Forelimb muscle (tissue), 1 donor: ENCODE results near the gene UBE4A. TPM values are rescaled to one million over a fixed set of nuclear protein-coding genes. Genes with fewer than 3 reads are reported as not detected.

Experiments
- DNase-seq: peaks from one replicate; pipeline ENCODE4 v3.0.0-alpha.2; 2013; ENCODE audit warnings: low read depth
- polyA plus RNA-seq: library from polyadenylated mRNA; unstranded; fragments of 120-200 nt; gene quantifications from one replicate; pipeline ENCODE4 v1.2.1, GENCODE V29; 2013; ENCODE audit not compliant: insufficient read length

UBE4A gene, protein sequence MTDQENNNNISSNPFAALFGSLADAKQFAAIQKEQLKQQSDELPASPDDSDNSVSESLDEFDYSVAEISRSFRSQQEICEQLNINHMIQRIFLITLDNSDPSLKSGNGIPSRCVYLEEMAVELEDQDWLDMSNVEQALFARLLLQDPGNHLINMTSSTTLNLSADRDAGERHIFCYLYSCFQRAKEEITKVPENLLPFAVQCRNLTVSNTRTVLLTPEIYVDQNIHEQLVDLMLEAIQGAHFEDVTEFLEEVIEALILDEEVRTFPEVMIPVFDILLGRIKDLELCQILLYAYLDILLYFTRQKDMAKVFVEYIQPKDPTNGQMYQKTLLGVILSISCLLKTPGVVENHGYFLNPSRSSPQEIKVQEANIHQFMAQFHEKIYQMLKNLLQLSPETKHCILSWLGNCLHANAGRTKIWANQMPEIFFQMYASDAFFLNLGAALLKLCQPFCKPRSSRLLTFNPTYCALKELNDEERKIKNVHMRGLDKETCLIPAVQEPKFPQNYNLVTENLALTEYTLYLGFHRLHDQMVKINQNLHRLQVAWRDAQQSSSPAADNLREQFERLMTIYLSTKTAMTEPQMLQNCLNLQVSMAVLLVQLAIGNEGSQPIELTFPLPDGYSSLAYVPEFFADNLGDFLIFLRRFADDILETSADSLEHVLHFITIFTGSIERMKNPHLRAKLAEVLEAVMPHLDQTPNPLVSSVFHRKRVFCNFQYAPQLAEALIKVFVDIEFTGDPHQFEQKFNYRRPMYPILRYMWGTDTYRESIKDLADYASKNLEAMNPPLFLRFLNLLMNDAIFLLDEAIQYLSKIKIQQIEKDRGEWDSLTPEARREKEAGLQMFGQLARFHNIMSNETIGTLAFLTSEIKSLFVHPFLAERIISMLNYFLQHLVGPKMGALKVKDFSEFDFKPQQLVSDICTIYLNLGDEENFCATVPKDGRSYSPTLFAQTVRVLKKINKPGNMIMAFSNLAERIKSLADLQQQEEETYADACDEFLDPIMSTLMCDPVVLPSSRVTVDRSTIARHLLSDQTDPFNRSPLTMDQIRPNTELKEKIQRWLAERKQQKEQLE
- polyA plus RNA-seq, result 21.2 TPM

DNA sequence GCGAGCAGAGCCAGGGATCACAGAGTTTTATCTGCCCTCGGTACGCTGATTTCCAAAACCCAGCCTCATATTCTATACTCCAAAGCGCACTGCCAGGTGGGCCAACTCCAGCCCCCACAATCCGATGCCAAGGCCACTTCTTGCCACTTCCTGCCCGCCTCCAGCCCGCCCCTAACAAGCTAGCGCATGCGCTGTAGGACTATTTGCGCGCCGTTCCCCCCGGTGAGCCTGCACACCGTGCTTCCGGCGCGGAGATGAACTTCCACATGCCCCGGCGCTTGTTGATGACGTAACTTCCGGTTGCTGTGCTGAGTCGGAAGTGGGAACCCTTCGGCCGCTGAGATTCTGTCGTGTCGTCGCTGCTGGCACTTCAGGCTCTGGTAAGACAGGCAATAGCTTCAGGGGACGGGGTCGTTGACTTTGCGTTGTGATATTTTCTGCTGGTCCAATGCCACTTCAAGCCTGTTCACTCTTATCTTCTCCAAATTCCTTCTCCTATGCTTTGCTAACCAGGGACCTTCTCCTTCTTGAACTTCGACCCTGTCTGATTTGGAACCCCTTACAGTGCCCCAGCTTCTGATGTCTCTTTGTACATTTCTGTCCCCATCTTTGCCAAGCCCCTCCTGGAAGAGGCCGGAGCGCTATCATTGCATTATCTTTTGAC lies at the start of gene UBE4A:
TSS of gene UBE4A (plus strand) at position 306 of the 664 bp plus-strand sequence. CDS start 5,481 bp downstream, outside the sequence.
- DNase-seq, result peak; percentile 93

DNA sequence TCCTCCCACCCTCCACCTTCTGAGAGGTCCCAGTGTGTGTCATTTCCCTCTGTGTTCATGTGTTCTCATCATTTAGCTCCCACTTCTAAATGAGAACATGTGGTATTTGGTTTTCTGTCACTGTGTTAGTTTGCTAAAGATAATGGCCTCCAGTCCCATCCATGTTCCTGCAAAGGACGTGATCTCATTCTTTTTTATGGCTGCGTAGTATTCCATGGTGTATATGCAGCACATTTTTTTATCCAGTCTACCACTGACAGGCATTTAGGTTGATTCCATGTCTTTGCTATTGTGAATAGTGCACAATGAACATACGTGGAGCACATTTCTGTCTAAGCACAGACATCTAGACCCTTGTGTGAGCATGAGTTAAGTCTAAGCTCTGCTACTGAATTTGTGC lies 49.1 kb upstream of the UBE4A start:
- DNase-seq, result no peak

DNA sequence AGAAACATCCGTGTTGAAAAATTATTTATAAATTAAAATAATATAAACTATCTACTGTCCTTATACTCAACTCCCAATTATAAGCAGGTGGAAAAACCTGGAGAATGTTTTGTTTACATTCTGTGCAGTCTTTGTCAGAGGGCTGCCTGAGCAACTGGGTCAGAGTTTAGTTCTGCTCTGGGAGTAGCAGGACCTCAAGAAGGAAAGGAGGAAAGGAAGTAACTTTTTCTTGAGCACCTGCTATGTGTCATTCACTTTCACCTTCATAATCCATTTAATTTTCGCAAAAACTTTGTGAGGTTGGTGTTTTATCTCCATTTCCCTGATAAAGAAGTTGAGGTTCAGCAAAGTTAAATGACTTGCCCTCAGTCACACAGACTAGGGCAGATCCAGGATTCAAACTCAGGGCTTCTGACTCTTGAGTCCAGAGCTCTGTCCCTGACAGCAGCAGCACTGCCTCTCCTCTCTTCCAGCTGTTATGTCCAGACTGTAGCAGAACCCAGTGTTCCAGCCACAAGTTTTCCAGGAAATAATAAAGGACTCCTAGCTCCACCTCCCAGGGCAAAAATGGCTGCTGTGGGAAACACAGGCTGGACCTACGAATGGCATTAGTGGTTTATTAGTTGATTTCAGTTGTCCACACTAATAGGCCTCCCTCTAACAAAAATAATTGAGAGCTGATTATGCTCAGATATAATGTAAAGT lies 48.5 kb upstream of the UBE4A start:
- DNase-seq, result no peak

DNA sequence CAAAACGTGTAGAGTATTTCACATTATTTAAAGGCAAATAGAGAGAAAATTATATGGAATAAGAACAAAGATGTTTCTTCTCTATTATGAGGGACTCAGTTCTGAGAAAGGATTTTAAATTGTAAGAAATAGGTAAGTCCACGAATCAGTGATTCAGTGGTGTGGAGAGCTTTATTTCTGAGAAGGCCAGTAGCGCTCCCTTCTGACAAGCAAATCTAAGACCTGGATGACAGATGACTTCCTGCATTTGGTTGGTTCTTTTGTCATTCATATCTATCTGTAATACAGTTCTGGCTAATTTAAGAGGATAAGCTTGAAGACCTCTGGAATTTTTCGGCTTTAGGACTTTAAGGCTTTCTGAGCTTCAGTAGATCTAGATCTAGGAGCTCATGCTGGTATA lies 47.9 kb upstream of the UBE4A start:
- no peak for DNase-seq

DNA sequence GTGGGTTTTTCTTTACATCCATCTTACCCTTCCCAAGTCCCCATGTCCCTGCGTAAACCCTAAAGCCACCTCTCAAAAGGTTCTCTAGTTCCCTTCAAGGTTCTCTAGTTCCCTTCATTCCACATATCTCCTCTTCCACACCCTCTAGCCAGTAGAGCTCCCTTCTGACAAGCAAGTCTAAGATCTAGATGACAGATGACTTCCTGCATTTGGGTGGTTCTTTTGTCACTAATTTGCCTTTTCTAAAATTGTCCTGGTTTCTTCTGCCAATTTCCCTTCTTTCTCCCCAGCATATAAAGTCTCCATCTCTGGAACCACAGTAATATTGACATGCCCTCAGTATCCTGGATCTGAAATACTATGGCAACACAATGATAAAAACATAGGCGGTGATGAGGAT lies 47.1 kb upstream of the UBE4A start:
- DNase-seq, result no peak

DNA sequence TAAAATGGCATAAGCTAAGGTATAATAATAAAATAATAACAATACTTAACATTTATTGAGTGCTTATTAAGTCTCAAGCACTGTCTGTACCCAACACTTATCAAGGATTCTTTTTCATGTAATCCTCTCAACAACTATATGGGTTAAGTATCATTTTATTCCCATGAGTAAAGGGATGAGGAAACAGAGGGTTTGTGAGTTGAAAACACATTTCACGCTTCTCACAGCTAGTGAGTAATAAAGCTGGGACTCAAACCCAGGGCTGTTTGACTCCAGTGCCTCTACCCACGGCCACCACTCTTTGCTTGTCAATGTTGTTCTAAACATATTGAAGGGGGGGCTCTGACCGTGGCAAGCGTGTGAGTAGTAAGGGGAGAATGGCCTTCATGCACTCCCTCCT lies 46.2 kb upstream of the UBE4A start:
- DNase-seq, result no peak

DNA sequence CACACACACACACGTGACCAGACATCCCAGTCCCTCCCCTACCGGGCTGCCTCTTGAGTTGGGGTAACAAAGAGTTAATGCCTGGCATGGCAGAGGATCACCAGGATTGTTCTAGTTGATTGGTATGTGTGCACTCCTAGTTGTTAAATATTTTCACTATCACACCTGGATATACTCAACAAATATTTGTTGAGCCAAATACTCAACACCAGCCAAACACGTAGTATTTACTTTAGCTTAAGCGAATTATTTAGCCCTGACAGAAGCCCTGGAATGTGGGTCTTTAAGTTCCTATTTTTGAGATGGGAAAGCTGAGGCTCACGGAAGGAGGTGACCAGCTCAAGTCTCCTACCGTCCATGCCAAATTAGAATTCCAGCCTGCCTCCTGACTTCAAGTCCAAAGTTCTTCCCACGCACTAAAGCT lies 44.4 kb upstream of the UBE4A start:
- DNase-seq, result no peak

DNA sequence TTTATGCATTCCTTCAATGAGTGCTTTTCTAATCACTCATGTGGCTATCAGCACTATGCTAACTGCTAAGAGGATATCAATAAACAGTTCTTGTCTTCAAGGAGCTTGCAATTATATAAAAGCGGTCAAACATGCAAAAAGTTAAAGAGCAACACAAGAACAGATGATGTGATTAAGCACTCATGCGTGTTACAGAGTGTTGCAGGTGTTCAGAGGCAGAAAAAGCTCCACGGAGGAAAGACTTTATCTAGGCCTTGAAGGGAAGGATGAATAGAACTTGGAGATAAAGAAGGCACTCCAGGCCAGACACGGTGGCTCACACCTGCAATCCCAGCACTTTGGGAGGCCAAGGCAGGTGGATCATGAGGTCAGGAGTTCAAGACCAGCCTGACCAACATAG lies 41.3 kb upstream of the UBE4A start:
- DNase-seq, result no peak

DNA sequence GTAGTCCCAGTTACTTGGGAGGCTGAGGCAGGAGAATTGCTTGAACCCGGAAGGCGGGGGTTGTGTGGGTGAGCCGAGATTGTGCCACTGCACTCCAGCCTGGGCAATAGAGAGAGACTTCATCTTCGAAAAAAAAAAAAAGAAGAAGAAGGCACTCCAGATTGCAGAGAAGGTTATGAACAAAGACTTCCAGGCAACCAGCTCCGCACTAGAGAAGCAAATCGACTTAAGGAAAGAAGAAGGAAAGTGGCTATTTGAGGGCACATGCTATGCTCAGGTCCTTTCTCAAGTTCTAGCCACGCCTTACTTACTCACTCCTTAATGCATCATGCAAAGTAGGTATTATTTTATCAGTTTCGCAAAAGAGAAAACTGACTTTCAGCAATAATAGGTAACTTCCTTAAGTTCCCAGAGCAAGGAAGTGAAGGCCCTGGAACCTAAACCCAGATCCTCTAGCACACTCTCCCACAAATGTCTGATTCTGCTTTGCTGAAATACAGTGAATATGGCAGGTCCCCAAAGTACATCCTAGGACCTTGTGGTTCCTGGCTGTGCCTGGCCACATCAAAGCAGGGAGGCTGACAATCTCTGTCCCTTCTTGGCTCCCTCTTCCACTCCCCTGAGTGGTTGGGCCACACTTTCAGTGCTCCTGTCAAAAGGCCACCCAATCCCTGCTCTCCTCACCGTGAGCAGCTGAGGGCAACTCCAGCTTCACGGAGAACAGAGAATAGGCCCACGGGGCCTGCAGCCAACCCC lies 40.6 kb upstream of the UBE4A start:
- no peak for DNase-seq

DNA sequence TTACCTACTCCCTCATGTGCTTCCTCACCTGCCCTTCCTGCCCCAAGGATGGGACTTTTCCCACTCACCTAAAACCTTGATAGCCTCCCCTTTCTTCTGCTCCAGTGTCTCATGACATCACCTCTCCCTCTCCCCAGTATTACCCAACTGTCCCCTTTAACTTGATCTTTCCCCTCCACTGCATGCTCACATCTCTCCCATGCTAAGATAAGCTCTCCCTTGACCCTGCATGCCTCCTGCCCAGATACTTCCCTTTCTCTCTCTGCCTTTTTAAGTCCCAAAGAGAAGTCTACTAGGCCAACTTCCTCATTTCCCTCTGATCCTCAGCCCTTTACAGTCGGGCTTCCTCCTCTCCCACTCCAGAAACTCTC lies 40.1 kb upstream of the UBE4A start:
- no peak for DNase-seq

DNA sequence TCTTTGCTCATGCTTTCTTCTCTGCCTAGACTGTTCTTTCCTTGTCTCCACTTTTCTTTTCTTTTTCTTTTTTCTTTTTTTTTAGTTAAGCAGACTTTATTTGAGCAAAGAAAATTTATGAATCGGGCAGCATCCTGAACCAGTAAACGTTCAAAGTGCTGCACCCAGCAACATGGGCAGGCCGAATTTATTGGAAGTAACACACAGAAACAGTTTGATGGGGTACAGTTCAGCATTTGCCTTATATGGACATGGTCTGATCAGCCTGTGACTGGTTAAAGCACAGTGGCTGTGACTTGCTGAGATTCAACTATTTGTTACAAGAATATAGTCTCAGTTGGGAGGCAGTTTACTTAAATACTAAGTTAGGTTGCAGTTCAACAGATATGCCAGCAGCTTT lies 38.9 kb upstream of the UBE4A start:
- no peak for DNase-seq

DNA sequence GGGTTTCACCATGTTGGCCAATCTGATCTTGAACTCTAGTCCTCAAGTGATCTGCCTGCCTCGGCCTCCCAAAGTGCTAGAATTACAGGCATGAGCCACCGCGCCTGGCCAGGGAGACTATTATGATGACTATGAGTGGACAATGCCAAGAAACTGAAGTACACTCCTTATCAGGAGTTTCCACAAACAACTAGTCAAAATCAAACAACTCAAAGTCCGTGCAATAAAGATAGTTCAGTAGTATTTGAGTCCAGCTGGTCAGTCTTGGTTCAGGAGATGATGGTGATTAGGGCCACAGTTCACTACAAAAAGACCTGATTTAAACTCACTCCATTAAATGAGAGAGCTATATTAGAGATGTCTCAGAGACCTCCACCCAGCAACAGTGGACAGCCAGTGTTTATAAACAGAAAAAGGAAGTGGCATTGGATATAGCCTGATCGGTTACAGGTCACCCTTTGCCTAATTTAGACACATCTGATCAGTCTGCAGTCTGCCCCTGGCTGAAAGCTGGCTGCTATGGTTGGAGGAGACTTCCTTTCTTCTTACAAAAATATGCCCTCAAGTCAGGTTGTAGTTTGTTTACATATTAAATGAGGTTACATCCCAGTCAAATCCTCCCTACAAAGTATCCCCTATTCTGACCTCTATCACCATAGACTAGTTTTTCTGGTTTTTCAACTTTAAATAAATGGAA lies 37.9 kb upstream of the UBE4A start:
- no peak for DNase-seq

DNA sequence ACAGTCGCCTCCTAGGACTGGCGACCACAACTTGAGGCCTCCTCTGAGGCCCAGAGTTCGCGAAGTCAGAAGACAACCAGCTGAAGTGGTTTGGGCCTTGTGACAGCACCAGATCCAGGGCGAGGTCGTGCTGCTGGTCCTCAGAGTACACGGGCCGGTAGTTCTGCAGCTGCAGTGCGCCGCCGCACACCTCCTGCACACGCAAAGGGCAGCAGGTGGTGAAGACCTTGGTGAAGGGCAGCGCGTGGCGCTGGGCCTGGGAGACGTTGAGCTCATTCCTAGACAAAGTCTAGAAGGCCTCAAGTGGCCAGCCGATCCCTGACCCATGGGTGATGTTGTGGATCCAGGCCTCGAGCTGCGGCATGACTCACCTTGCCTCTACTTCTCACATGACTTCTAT lies 36.7 kb upstream of the UBE4A start:
- DNase-seq, result no peak

DNA sequence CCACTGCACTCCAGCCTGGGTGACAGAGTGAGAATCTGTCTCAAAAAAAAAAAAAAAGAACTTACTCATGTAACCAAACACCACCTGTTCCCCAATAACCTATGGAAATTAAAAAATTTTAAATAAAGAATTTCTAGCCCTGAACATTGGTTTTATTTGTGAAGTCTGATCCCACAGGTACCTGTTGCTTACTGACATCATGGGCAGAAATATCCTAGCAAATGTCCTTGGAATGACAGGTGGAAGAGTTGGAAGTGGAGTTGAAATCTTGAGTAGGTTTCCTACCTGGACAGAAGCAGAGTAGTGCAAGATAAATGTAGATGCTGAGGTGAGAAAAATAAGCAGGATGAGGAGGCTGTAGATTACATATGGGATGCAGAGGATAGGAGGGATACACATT lies 34.1 kb upstream of the UBE4A start:
- no peak for DNase-seq

DNA sequence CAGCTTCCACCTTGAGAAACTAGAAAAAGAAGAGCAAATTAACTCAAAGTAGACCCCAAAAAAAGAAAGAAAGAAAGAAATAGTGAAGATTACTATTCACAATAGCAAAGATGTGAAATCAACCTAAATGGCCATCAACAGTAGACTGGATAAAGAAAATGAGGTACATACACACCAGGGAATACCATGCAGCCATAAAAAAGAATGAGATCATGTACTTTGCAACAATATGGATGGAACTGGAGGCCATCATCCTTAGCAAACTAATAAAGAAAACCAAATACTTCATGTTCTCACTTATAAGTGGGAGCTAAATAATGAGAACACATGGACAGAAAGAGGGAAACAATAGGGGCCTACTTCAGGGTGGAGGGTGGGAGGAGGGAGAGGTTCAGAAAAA lies 30.7 kb upstream of the UBE4A start:
- no peak for DNase-seq

DNA sequence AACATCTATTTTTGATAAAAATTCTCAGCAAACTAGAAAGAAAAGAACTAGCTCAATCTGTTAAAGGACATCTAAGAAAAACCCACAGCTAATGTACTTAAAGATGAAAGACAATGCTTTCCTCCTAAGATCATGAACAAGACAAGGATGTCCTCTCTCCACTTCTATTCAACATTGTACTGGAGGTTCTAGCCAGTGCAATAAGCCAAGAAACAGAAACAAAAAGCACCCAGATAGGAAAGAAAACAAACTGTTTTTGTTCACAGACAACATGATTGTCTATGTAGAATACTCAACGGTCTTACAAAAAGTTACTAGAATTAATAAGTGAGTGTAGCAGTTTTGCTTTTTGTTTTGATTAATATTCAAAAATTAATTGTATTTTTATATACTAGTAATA lies 24.7 kb upstream of the UBE4A start:
- DNase-seq, result no peak

DNA sequence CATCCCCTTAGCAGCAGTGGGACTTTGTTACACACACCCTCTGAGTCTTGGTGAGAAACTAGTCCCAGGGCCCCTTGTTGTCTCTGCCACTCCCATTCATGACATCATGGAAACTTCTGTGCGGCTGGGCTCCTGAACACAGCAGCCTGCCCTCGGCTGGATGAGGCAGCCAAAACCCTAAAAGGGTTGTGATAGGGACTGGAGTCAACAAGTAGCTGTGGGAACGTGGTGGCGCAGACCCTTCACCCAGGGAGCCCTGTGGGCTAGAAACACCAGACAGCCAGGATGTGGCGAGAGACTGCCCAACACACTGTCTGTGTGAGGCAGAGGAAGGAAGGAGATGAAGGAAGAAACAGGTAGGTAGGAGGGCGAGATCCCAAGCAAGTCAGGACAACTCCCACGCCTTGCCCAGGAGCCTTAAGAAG lies 20.8 kb upstream of the UBE4A start:
- DNase-seq, result no peak

DNA sequence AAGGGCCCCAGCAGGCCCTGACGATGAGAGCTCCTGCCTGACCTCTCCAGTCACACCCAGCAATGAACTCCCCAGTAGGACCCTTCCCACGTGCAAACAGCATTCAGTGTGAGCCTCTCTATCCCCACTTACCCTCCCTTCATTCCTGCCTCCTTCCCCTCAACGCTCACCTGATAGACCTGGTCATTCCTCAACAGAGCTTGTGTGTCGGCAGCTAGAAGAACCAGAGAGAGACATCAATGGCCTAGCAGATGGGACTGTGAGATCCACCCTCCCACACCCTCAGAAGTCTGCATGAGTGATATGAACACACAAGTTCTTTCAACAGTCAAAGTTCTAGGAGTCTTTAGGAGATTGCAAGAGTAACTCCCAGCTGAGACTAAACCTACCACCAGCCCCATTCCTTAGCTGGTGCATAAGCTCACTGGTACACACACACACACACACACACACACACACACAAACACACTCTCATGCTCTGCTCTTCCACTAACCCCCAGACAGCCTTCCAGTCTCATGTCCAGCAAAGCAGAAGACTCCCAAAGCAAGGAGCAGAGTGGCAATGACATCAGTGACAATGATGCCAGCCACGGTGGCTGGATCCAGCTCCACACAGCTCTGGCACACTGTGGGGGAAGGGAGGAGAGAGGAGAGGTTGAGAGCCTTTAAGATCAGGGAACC lies 20.0 kb upstream of the UBE4A start:
- DNase-seq, result no peak

DNA sequence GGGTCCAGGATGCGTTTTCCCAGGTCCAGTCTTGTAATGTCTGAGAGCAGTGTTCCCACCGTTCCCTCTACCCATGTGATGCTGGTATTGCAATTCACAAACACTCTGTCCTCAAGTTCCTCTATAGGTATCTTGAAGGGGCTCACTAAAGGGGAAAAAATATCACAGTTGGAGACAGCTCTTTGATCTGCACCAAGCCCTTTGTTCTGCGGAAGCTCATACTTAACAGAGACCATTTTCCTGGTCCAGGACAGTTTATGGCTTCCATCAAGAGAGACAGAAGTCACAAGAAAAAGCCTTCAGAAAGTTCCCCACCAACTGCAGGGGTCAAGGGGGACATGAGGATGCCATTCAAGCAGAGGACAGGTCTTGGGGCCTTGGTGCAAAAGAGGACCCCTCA lies 19.0 kb upstream of the UBE4A start:
- no peak for DNase-seq
